NCI-H2227 (cell line): Measurements from ENCODE around the gene CACNA2D4.

ENCODE experiments used
- DNase-seq: peaks from one replicate; lab custom pipeline; 2025; ENCODE audit not compliant: unreplicated experiment; lab: John Stamatoyannopoulos, UW

The CACNA2D4 gene

DNA sequence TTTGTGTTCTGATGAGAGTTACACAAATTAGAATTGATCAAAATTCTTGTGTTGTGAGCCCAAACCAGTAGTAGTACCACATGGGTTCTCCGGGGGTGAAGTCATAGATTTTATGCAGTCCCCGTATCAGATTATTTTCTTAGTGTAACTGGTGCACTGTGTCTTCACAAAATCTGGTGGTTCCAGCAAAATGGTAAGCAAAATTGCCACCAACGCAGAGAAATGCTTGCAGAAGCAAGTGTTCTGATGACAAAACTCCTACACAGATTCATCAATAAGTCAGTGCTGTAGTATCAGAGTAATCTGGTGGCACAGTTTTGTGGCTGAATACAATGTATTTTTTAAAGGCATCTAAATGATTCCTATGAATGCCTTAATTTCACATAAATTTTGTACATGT, 1.3 kb upstream of the CACNA2D4 start:
- DNase-seq = no peak

DNA sequence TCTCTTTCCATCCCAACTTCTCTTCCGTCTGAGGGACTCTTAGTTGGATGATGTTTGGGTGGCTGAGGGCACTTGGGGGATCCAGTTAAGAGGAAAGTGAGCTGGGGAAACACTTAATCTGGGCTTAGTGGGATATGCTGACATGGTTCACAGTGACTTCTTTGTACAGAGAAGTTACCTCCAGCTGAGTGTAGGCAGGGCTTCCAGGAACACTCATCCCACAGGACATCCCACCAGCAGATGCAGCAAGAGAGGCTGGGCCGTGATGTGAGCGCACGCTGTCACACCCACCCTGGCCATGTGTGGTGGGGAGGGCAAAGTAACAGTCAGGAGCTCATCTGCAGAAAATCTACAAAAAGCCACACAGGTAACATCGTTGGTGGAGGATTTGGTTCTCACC, 832 bp upstream of the CACNA2D4 start:
- no peak for DNase-seq

DNA sequence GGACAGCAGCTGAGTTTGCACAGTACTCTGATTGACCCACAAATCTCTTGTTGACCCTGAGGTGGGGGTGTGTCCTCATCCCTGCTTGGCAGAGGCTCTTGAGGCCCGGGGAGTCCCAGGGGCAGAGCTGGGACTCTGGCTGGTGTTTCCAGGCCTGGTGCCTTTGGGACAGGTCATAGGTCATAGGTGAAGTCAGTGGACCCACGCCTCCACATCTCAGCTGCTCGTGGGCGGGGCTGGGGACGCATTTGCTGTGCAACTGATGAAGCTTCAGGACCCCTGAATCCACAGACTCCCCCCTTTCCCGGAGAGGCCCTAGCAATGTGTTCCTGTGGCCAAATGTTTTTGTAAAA, 408 bp upstream of the CACNA2D4 start:
- DNase-seq = no peak

DNA sequence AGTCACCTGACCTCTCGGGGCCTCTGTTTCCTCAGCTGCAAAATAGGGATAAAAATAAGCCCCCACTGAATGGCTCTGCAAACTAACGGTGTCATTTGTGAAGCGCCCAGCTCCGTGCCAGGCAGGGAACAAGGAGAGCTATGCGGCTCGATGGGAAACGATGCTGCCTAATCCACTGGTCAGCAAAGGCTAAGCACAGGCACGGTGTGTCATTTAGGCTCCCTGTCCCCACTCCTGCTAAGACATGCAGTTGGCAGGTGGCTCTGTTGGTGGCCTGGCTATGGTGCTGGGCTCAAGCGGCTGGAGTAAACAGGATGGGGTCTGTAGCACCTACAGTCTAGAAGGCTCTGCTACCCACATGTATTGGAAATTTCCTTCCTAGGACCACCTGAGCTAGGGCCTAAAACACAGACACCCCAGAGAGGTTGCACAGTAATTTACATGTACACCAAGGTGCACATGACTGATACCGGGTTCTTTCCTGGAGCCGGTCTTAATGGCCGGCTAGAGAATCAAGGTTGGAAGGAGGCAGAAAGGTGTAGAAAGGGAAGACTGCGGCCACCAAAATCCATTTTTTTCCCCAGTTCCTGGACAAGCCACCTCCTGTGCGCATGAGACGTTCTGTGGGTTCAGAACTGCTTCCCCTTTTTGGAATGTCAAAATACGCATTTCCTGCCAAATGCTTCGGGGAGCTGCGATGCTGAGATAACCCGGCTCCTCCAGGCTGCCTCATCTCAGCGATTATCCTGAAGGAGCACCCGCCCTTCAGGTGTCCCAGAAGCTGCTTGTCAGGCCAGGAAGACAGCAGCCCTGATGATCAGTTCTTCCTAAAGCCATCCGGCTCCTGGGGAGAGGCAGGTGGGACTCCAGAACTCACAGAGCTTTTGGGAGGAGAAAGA, 1.0 kb downstream of the CACNA2D4 start:
- no peak for DNase-seq

DNA sequence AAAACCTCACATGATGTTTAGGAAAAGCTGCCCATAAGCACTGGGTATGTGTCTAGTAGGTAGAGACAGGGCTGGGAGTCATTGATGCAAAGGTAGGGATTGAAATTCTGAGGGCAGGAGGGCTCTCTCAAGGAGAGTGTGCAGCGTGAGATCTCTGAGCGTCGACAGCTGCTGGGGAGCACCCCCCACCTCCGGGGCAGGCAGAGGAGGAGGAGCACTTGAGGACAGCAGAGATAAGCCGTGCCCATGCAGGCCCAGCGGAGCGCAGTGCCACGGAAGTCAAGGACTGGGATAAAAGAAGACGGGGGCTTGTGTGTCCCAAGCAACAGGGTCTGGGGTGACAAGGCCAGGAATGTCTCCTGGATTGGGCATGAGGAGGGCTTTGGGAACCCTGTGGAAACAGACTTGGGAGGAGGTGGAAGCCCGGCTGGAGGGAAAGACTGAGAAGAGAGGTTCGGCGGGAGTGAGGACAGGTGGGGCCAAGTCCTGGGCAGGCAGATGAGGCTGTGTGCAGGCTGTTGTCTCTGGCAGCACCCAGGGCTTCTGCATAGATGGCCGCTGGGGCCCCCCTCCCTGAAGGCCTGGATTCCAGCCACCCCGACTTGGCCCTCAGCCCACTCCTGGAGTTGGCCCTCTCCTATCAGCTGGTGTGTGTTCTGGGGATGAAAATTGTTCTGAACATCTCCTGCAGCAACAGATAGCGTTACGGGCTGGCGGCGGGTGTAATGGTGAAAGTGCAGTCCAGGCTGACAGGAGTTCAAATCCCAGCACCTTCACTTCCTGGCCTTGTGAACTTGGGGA, 1.9 kb downstream of the CACNA2D4 start:
- no peak for DNase-seq

DNA sequence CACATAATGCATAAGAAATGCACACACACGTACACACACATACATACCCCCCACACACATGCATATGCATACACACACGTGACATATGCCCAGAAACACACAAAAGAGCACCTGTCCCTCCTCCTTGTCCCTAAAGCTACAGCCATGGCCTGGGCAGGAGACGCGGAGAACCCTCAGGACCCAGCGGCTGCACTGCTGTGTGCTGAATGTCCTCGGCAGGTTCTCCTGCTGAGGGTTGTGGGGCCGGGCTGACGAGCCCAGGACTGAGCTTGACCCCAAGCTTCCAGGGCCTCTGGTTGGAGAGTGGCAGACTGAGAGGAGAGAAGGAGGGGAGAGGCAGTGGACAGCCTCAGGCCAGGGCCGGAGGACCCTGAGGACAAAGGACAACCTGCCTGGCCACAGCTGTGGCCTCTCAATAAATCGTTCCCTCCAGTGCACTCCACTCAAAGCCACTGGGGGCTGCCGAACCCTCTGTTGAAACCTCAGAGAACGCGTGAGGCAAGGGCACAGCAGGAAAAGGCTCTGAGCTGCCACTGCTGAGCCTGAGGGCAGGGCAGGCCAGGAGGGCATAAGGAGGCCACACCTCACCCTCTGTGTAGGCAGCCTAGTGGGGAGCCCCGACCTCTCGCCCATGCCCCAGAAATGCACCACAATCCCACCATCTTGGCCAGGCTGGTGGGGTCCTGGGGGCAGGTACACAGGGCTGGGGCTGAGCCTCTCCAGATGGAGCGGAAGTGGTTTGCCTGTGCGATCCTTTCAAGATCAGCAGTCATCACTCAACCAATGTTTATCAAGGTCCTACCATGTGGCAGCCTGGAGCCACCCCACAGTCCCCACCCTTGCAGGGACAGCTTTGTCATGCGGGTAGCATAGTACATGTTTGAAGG, 3.1 kb downstream of the CACNA2D4 start:
- no peak for DNase-seq

DNA sequence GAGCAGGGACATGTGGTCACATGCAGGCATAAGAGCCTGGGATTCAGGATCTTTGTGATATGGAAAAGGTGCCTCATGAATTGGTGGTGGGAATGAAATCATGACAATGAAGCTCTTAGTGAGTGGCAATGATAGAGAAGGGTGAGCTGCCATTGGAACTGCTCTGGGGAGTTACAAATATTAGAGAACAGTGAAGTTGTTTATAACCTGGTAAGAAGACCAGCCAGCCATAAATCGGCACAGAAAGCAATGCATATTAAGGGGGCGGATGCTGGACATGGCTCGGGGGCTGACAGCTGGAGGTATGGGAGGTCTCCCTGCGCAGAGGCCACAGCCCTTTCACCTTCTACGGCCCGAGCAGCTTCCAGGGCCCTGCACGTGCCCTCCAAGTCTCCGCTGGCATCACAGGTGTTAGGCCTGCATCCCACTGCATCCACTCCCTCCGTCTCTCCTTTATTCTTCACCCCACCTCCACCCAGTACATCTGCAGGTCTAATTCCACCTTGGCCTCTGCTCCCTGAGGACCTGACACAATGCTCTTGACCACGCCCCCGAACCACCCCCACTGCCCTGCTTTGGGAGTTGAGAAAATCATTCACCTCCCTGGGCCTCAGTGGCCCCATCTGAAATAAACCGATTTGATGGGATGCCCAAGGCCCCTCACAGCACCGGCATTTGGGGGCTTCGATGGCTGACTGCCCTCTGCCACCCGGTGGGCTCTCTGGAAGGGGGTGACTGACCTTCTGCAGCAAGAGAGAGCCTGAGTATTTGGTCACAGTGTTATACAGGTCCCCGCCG, 4.1 kb downstream of the CACNA2D4 start:
- no peak for DNase-seq

DNA sequence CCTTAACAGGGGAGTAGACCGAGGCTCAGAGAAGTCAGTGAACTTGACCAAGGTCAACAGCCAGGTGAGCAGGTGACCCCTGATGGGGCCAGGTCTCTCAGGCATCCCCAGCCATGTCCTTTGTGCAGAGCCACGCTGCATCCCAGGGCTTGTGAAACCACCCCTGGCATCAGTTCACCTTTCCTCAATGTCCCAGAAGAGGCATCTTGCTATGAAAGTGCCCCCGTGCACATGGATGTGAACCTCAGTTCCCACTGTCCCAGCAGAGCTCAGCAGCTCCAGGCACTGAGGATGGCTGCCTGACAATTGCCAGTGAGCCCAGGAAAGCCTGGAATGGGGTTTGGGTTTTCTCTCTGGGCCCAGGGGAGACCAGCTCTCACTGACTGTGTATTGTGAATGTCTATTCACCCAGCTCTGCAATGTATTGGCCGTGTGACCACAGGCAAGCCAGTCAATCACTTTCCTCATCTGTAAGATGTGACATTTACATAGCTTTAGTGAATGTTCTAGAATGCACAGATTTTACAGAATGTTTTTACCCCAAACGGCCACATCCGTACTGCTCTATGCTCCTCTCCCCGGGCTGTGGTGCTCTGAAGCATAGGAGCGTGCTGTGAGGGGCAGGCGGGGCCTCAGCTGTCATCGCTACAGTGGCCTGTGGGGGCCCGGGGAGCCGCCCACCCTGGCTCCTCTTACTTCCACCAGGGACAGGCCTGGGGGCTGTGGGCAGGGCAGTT, 4.9 kb downstream of the CACNA2D4 start:
- DNase-seq = no peak

DNA sequence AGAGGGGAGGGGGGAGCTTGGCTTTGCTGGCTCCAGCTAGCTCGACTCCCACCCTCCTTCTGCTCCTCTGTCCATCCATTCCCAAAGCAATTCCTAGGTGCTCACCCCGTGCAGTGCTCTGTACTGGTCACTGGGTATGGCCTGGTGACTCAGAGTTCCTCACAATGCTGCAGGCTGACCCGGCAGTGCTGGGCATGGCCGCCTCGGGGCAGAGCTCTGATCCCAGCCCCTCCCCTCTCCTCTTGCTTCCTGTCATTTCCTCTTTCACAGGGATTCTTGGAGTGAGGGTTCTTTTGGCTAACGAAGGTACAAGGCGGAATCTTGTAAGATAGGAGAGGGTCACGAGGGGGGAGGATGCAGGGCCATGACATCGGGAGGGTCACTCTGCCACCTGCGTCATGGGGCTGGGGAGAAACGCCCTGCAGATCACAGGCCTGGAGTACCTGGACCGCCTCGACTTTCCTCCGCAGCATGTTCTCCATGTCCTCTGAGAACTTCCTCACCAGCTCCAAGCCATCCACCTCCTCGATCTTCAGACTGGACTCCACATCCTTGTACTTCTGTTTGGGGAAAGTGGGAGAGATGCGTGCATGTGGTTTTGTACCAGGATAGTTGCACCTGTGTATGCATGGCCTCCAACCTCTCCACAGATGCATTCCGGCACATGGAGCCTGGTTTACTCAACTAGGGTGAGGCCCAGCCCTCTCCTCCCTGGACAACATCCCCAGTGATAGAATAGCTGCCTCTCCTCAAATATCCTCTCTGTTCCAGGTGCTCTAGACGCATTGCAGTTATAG, 5.7 kb downstream of the CACNA2D4 start:
- DNase-seq = no peak

DNA sequence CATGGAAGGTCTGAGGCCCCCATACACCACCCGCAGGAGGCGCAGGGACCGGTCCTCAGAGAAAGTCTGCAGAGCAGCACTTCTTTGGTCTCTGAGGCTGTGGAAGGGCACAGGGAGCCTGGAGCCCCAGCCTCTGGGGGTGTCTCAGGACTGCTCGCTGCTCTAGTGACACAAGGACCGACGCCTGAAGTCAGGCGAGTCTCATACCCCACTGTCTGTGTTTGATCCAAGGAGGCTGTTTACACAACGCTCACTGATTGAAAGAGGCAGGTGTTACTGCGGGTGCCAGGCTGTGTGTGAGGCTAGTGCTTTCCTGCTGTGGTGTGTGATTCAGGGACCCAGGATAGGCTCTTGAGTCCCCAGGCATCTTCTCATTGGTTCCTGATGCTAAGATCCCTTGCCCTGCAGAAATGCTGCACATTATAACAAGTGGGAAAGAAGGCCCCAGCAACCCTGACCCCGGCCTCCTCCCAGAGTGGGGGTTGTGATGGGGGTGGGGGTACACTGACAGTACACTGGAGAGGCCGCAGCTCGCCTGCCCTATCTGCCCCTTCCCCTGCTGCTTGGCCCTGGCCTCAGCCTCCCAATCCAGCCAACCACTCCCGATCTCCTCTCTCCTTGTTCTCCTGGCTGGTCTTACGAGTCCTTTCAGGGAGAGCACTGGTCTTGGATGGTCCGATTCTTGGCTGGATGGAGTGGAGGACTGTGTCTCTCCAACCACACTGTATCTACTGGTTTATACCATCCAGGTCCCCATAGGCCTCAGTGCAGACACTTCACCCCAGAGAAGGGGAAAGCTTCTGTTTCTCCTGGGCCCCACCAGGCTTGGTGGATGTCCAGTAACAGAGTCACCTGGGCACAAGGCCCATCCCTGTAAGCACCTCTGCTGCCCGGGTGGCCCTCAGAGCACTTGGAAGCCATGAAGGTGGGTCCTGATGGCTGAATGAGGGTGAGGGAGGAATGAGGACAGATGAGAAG, 6.6 kb downstream of the CACNA2D4 start:
- no peak for DNase-seq

DNA sequence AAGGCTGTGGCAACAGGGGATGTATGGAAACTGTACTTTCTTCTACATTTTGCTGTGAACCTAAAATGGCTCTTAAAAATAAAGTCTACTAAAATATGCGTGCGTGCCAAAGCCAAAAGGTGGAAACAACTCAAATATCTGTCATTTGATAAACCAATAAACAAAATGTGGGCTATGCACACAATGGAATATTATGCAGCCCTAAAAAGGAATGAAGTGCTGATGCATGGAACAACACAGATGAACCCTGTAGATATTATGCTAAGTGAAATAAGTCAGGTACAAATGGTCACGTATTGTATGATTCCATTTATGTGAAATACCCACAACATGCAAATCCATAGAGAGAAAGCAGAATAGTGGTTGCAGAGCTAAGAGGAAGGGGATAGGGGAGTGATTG, 8.0 kb downstream of the CACNA2D4 start:
- DNase-seq = no peak

DNA sequence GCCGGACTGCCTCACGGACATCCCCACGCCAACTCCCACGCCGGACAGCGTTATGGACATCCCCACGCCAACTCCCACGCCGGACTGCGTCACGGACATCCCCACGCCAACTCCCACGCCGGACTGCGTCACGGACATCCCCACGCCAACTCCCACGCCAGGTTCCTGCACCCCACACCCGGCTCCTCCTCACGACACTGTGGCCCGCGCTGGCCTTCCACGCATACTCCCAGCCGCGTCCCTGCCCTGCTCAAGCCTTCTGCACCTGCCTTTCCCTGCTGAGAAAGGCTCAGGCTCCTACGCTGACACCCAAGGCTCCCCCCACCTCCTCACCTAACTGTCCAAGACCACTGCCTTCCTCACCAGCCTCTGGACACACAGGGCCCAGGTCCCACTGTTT, 9.7 kb downstream of the CACNA2D4 start:
- DNase-seq = no peak

DNA sequence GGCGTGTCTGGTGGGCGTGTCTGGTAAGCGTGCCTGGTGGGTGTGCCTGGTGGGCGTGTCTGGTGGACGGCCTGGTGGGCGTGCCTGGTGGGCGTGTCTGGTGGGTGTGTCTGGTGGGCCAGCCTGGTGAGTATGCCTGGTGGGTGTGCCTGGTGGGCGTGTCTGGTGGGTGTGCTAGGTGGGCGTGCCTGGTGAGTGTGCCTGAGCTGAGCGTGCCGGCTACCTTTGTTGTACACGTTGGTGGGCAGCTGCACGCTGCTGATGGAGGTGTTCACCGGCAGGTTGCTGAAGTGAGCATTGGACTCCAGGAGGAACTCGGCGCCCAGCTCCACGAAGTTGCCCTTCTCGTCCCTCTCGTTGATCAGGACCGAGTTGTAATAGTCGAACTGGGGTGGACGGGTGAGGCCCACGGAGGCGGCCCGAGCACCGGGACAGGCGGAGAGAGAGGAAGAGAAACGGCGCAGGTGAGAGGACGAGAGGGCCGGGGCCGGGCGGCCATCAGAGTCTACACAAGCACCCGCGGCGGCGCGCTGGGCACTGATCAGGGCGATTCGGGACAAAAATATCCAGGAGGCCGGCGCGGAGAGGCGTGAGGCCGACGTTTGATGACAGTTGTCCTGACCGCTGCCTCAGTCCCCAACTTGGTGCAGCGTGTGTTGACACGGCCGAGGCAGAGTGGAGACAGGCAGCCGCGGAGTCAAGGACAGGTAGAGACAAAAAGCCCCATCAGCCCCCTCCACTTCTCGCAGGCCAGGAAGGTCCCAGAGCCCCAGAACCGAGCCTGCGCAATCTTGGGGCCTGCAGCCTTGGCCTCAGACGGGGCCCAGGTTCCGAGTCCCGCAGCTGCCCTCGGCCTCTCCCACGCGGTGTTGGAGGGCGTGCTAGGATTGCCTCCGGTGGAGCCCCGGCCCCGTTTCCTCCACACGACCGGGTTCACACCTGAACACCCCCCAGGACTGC, 10.5 kb downstream of the CACNA2D4 start:
- DNase-seq = no peak

DNA sequence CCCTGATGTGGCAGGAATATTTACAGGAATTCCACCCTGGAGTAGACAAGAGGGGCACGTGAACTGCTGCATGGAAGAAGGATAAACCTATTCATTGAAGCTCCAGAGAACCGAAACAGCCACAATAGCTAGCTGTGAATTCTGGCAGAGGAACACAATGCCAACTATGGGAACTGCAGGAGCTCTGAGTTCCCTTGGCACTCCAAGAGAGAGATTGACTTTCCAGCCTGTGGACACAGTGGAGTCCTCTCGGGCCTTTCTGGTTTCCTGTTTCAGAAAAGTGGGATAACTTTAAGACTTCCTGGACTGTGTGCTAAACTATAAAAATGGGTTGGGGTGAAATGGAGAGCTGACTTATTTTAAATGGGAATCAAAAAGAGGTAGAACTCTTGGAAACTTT, 11.9 kb downstream of the CACNA2D4 start:
- DNase-seq = no peak

DNA sequence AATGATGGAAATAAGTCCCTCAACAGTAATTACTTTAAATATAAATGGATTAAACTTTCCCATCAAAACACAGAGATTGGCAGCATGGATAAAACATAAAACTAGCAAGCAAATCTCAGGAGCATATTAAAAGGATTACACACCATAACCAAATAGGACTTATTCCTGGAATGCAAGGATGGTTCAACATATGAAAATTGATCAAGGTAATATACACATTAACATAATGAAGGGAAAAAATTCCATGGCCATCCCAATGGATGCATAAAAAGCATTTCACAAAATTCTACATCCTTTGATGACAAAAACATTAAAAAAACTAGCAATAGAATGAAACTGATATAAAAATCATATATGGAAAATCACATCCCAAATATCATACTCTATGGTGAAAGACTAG, 13.6 kb downstream of the CACNA2D4 start:
- no peak for DNase-seq

DNA sequence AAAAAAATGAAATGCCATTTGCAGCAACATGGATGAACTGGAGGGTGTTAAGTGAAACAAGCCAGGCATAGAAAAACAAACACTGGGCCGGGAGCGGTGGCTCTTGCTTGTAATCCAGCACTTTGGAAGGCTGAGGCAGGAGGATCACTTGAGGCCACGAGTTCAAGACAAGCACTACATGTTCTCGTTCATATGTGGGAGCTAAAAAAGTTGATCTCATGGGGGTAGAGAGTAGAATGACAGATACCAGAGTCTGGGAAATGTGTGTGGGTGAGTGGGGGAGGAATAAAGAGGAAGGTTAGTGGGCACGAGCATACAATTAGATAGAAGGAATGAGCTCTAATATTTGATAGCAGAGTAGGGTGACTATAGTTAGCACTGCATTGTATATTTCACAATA, 21.5 kb downstream of the CACNA2D4 start:
- DNase-seq = no peak

DNA sequence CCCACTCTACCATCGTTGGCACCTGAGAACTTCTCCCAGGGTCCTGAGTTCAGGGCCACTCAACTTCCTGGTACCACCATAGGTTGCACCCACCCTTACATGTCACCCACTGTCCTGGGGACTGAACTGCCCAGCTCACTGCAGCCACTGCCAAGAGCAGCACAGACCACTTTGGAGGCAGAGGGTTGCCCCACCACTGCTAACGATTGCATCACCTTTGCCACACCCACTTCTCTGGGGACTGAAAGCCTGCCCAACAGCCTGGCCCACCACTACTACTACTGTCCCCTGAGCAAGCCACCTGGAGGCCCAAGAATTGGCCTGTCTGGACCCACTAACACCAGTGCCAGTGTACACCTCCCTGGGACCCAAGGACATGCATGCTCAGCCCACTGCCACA, 27.6 kb downstream of the CACNA2D4 start:
- no peak for DNase-seq
